Psoas muscle (tissue), 8 donors: Measurements from ENCODE around the gene KIAA2012. TPM values are rescaled to one million over a fixed set of nuclear protein-coding genes. Genes with fewer than 3 reads are reported as not detected.

ENCODE experiments used
- ATAC-seq, 4 donors: fragments of 200-7000 bp; cut with Tn5 transposase; one replicate each; pipeline ENCODE4 v1.9.1; 2020; ENCODE audit warnings: moderate library complexity in 3 of 4, mild to moderate bottlenecking in 2 of 4
- DNase-seq, 2 donors: peaks; one replicate each; pipeline ENCODE4 v3.0.0-alpha.2; 2020
- H3K27ac ChIP-seq: fragments of 200-600 bp; one replicate; pipeline ENCODE4 v1.8.0; 2022
- H3K27me3 ChIP-seq, 3 donors: fragments of 200-600 bp in 1 of 3; one replicate each; pipeline versions ENCODE4 v1.6.1 to v1.8.0; 2013 to 2022; ENCODE audit warnings: low read length in 2 of 3, mild to moderate bottlenecking in 2 of 3, moderate library complexity in 1 of 3; ENCODE audit not compliant: insufficient read depth in 3 of 3
- H3K36me3 ChIP-seq, 2 donors: fragments of 200-600 bp in 1 of 2; one replicate each; pipeline versions ENCODE4 v1.6.1 to v1.8.0; 2013 to 2022; ENCODE audit warnings: low read depth in 1 of 2, mild to moderate bottlenecking in 1 of 2, moderate library complexity in 1 of 2; ENCODE audit not compliant: insufficient read depth in 1 of 2
- H3K4me1 ChIP-seq: fragments of 200-600 bp; one replicate; pipeline ENCODE4 v1.8.0; 2022
- H3K4me3 ChIP-seq: fragments of 200-600 bp; one replicate; pipeline ENCODE4 v1.8.0; 2022; ENCODE audit warnings: mild to moderate bottlenecking
- H3K9me3 ChIP-seq: fragments of 200-600 bp; one replicate; pipeline ENCODE4 v1.8.0; 2022
- CTCF ChIP-seq: fragments of 200-600 bp; IDR thresholded peaks from one replicate; pipeline ENCODE4 v1.8.0; 2022; ENCODE audit warnings: antibody characterized with exemption
- WGBS, 3 donors: extraction: QIAGEN DNeasy Blood & Tissue Kit; methylation state at CpG; one replicate each; pipeline versions ENCODE4 v1.1.6 to v1.1.7; 2013; 5-methylcytosine and 5-hydroxymethylcytosine counted together
- intact Hi-C, 2 donors: fragments of 100-400 bp; cut with DNase I; formaldehyde crosslinking; loops; one replicate each; pipeline versions ENCODE4 v1.11.0 to v1.14.2; 2022
- polyA plus RNA-seq, 3 donors: library from polyadenylated mRNA; stranded (reverse); fragments of 200-250 nt; gene quantifications; one replicate each; pipeline ENCODE4 v1.2.3, GENCODE V29; 2013
- total RNA-seq, 4 donors: library from RNA; stranded (reverse); fragmentation: NEBNext Ultra II Directional in 2 of 4; extraction: Animal tissue kit (Norgen Biotek cat#: 25700) in 2 of 4; gene quantifications; one replicate each; pipeline versions ENCODE4 v1.2.1 to v1.2.4, GENCODE V29; 2021 to 2023
- donor health status: healthy with polysubstance abuse.
- donor health status: DM: no; HTN: no; CAD: no; lungs with moderate emphysema.
- donor health status: Bipolar disorder and iron deficiency.
- donor health status: healthy.
- donor health status: DM: yes; HTN: yes; CAD: no.
- donor health status: DM: no; HTN: no; CAD: no.
- donor health status: DM: no; HTN: no; CAD: no.
- donor health status: DM: yes; HTN: yes; CAD: no.

The KIAA2012 gene
- total and polyA plus RNA-seq, 7 donors = 0.03 to 0.06 TPM; not detected in 5

DNA sequence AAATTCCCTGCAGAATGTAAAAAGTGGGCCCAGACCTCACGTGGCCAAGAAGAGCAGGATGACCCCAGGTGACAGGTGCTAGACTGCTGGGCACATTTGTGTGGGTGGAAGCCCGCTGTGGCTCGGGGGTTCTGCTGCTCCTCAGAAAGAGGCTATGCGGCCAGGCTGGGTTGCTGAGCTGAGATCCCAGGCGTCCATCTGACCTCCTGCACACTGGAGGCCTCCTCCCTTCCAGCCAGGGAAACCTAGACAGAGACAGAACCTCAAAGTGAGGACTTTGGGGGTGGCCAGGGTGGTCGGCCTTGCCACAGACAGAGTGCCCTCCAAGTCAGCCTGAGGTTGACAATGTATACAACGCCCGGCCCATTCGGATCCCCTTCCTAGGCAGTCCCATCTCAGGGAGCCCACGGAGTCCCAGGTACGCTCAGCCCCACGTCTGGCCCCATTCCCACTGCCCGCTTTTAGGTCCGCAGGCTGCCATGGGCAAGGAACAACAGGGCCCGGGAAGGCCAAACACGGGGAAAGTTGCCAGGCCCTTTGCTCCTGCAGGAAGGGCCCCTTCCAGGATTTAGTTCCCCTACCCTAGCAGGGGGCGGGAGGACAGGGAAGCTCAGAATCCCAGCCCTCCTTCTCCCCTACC lies 75.6 kb downstream of the KIAA2012 start:
- H3K27ac ChIP-seq = no peak overlapping the region
- no peaks in the 10 kb centered on the region for H3K36me3 ChIP-seq
- no peaks in the 10 kb centered on the region for H3K27me3 ChIP-seq
- H3K4me3 ChIP-seq = no peak overlapping the region
- H3K9me3 ChIP-seq = no peaks in the 10 kb centered on the region
- H3K4me1 ChIP-seq = peaks cover 10% of the 10 kb centered on the region
- 83 to 89% (median 86%) methylated on average over 17 of the region's 17 CpGs for WGBS, 3 donors
- TF ChIP-seq CTCF = no peak
- no peak for ATAC-seq
- DNase-seq = no peak
- intact Hi-C loops = no loop called here

DNA sequence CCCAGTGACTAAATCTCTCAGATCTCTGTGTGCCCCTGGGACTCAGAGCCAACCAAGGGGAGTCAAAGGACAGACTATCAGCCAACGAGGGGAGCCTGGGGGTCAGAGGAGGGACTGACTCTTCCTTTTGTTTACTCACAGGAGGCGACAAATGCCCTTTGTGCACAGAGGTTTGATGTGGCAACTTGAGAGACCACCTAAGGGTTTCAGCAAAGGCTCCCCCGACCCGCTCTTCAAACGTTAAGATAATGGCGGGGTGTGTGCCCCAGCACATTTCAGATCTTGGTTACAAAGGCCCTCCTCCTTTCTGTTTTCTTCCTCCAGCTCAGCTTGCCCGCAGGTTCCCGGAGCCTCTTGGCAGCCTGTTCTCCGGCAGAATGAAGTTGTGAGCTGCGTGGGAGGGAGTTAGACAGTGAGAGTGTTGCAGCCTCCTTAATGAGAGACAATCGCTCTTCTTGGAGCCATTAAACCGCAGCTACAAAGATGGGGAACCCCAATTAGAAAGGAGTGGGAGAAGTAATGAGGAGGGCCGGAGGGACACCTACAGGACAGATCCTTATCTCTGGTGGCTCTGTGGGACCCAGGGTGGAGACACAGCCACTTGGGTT lies 76.2 kb downstream of the KIAA2012 start:
- TF ChIP-seq CTCF = no peak
- H3K36me3 ChIP-seq = no peaks in the 10 kb centered on the region
- H3K27me3 ChIP-seq = no peaks in the 10 kb centered on the region
- H3K9me3 ChIP-seq = no peaks in the 10 kb centered on the region
- H3K27ac ChIP-seq = peak overlapping the region; percentile 36
- DNase-seq (peak in 1 of 2 donors; percentile 42), ATAC-seq (peak; percentile 43 to 67 (median 58))
- H3K4me1 ChIP-seq = peaks cover 10% of the 10 kb centered on the region
- no peak overlapping the region for H3K4me3 ChIP-seq
- intact Hi-C loops = no loop called here
- WGBS, 3 donors = 43 to 53% (median 51%) methylated on average over 13 of the region's 13 CpGs

DNA sequence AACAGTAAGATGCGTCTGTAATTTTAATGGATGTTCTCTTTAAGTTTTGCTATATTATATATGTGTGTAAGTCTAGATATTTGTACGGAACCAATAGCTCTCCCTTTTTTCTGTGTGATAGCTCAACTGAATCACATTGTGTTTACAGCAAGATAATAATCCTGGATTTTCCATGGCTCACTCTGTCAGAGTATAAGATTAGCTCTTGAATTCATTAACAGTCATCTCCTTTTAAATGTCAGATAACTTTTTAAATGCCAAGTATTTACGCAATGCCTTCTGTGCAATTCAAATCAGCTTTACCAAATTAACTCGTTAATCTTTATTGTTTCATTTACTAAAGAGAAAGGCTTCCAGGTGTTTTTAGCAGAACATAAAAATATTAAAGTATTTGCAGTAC lies 76.9 kb downstream of the KIAA2012 start:
- no peaks in the 10 kb centered on the region for H3K27me3 ChIP-seq
- H3K9me3 ChIP-seq = no peaks in the 10 kb centered on the region
- H3K27ac ChIP-seq = peak overlapping the region; percentile 36
- ATAC-seq (peak; percentile 6 to 77 (median 60)), DNase-seq (no peak)
- no peak overlapping the region for H3K4me3 ChIP-seq
- WGBS, 3 donors = 60 to 78% (median 68%) methylated on average over 4 of the region's 4 CpGs
- intact Hi-C loops = no loop called here
- H3K4me1 ChIP-seq = peaks cover 10% of the 10 kb centered on the region
- no peaks in the 10 kb centered on the region for H3K36me3 ChIP-seq
- TF ChIP-seq CTCF = no peak

- intact Hi-C loops = no loop called here
- DNase-seq (no peak), ATAC-seq (no peak)
- TF ChIP-seq CTCF = no peak
- Histone ChIP-seq H3K9me3 (no peaks in the 10 kb centered on the region), H3K4me3 (no peak overlapping the region), H3K27ac (no peak overlapping the region), H3K36me3 (no peaks in the 10 kb centered on the region), H3K27me3 (no peaks in the 10 kb centered on the region), H3K4me1 (peaks cover 10% of the 10 kb centered on the region)
- WGBS, 3 donors = 47 to 58% (median 57%) methylated on average over 5 of the region's 5 CpGs
Observed at GRCh38 chr2:202152104-202152715, 79.2 kb downstream of the KIAA2012 start.
